K562 (cell line): ENCODE results near the gene ZNF74. TPM values are rescaled to one million over a fixed set of nuclear protein-coding genes. Genes with fewer than 3 reads are reported as not detected.
A peak's percentile ranks its signal among the peaks of the same experiment; 100 is the strongest.

ENCODE experiments used
- ATAC-seq: fragments of 200-7000 bp; cut with Tn5 transposase; 3 replicates; pipeline ENCODE4 v1.9.1; 2020; ENCODE audit warnings: moderate library complexity
- BruUV-seq: library from RNA; stranded (reverse); fragments of 400-500 nt; replicated peaks from 2 replicates; lab custom pipeline; 2021; lab: Mats Ljungman, UMichigan
- CTCF ChIA-PET: fragments of 300-600 bp; formaldehyde crosslinking; extraction: SDS; loops from one replicate; lab custom pipeline; 2021; ENCODE audit warnings: low intra/inter-chr PET ratio; lab: Yijun Ruan, JAX
- POLR2A ChIA-PET: fragments of 300-600, 350-650 bp; sonication (Branson Sonifier 250); formaldehyde crosslinking; extraction: SDS; loops from one replicate; lab custom pipeline; 2021; ENCODE audit warnings: antibody characterized with exemption, inconsistent platforms; lab: Yijun Ruan, JAX
- DNase-seq, 4 experiments: peaks; one replicate each; pipeline versions ENCODE4 v3.0.0 to v3.0.0-alpha.2; 2011 to 2018; ENCODE audit warnings: low spot score in 3 of 4, mixed read lengths in 3 of 4; ENCODE audit errors: extremely low read depth in 1 of 4
- FAIRE-seq: peaks from 2 replicates; lab custom pipeline; 2011; peaks lifted over from hg19 to GRCh38; lab: Jason Lieb, UNC
- H2AFZ ChIP-seq: 2 replicates; pipeline ENCODE4 v1.6.0; 2011; ENCODE audit warnings: low read depth, low read length, control low read depth, inconsistent platforms
- H3K27ac ChIP-seq: fragments of 200-600 bp; 3 replicates; pipeline ENCODE4 v1.8.0; 2011; ENCODE audit warnings: low read depth, mild to moderate bottlenecking, control low read depth, inconsistent platforms, low read length, moderate library complexity, mixed read lengths; ENCODE audit errors: extremely low read depth
- H3K27me3 ChIP-seq, 2 experiments: fragments of 300-600 bp in 1 of 2; 2 replicates in 1 of 2; 3 replicates in 1 of 2; pipeline versions ENCODE4 v1.6.0 to v1.8.0; 2011; ENCODE audit warnings: inconsistent platforms in 2 of 2, low read length in 2 of 2, mild to moderate bottlenecking in 1 of 2, mixed read lengths in 1 of 2, moderate library complexity in 1 of 2; ENCODE audit not compliant: control insufficient read depth in 2 of 2, insufficient read depth in 2 of 2
- H3K36me3 ChIP-seq: fragments of 300-600 bp; 3 replicates; pipeline ENCODE4 v1.8.0; 2011; ENCODE audit warnings: mild to moderate bottlenecking, low read length, inconsistent platforms; ENCODE audit not compliant: control insufficient read depth, insufficient read depth
- H3K4me1 ChIP-seq, 2 experiments: fragments of 200-600 bp in 1 of 2; replicated peaks in 1 of 2; 2 replicates in 1 of 2; 3 replicates in 1 of 2; pipeline versions ENCODE4 v1.5.1 to v1.8.0; 2011; ENCODE audit warnings: inconsistent platforms in 2 of 2, low read length in 2 of 2, mild to moderate bottlenecking in 1 of 2, mixed read lengths in 1 of 2, moderate library complexity in 1 of 2; ENCODE audit not compliant: control insufficient read depth in 2 of 2, insufficient read depth in 2 of 2
- H3K4me2 ChIP-seq: 2 replicates; pipeline ENCODE4 v1.6.1; 2011; ENCODE audit warnings: low read length, control low read depth, inconsistent platforms, mixed read lengths; ENCODE audit not compliant: insufficient read depth
- H3K4me3 ChIP-seq: fragments of 200-600 bp; sonication (generic), shearing (Covaris generic); 2 replicates; pipeline ENCODE4 v1.5.1; 2016; ENCODE audit warnings: control low read depth, inconsistent platforms
- H3K79me2 ChIP-seq: fragments of 200-600 bp; 3 replicates; pipeline ENCODE4 v1.8.0; 2011; ENCODE audit warnings: low read length, inconsistent platforms; ENCODE audit not compliant: control insufficient read depth, insufficient read depth
- H3K9ac ChIP-seq, 2 experiments: 2 replicates each; pipeline versions ENCODE4 v1.6.0 to v1.6.1; 2011; ENCODE audit warnings: low read depth in 2 of 2, low read length in 2 of 2, control low read depth in 1 of 2, inconsistent platforms in 1 of 2, mild to moderate bottlenecking in 1 of 2, mixed read lengths in 1 of 2; ENCODE audit not compliant: insufficient read depth in 1 of 2
- H3K9me1 ChIP-seq: one replicate; pipeline ENCODE4 v1.6.0; 2011; ENCODE audit warnings: inconsistent platforms, mild to moderate bottlenecking, low read length, moderate library complexity; ENCODE audit not compliant: control insufficient read depth, insufficient read depth
- H3K9me3 ChIP-seq: replicated peaks from 2 replicates; pipeline ENCODE4 v1.5.1; 2011; ENCODE audit warnings: low read depth, low read length, inconsistent platforms; ENCODE audit not compliant: control insufficient read depth, insufficient read depth
- H4K20me1 ChIP-seq: replicated peaks from 2 replicates; pipeline ENCODE4 v1.6.1; 2011; ENCODE audit warnings: low read length, inconsistent platforms, mixed read lengths; ENCODE audit not compliant: control insufficient read depth, insufficient read depth
- CBFB ChIP-seq: sonication (generic); formaldehyde crosslinking; IDR thresholded peaks from 2 replicates; pipeline ENCODE4 v1.4.0; 2020; ENCODE audit warnings: mild to moderate bottlenecking, missing genetic modification reagents
- ERF ChIP-seq: fragments of 450-650 bp; formaldehyde crosslinking; IDR thresholded peaks from 2 replicates; pipeline ENCODE4 v1.4.0; 2020; ENCODE audit warnings: mild to moderate bottlenecking, mixed read lengths
- SAFB ChIP-seq: fragments of 200-400 bp; formaldehyde crosslinking; IDR thresholded peaks from 2 replicates; pipeline ENCODE4 v1.6.1; 2017; ENCODE audit warnings: low read depth, low read length, borderline replicate concordance
- SIN3A ChIP-seq, 2 experiments: fragments of 150-350 bp in 1 of 2; IDR thresholded peaks; 2 replicates each; pipeline ENCODE4 v1.6.1; 2011 to 2016; ENCODE audit warnings: borderline replicate concordance in 2 of 2, low read depth in 2 of 2, low read length in 2 of 2, mild to moderate bottlenecking in 2 of 2, moderate library complexity in 2 of 2; ENCODE audit not compliant: control insufficient read depth in 1 of 2
- THAP12 ChIP-seq: fragments of 250-450 bp; sonication (Bioruptor Pico); IDR thresholded peaks from 2 replicates; pipeline ENCODE4 v1.9.0; 2021; ENCODE audit warnings: mild to moderate bottlenecking, inconsistent platforms
- WGBS: fragments of 100-300 bp; shearing (Covaris generic); methylation state at CpG from one replicate; pipeline ENCODE4 v1.1.6; 2016; ENCODE audit warnings: low coverage, mixed read lengths; ENCODE audit not compliant: insufficient coverage; ENCODE audit errors: missing lambda C conversion rate; 5-methylcytosine and 5-hydroxymethylcytosine counted together
- in situ Hi-C: fragments of 300-500 bp; cut with MboI; formaldehyde crosslinking; loops from 4 replicates; pipeline ENCODE4 v1.15.0; 2018; ENCODE audit warnings: inconsistent platforms, mixed read lengths
- intact Hi-C: fragments of 100-400 bp; cut with micrococcal nuclease; formaldehyde crosslinking; loops from 2 replicates; pipeline ENCODE4 v1.14.2; 2022
- polyA plus RNA-seq, 8 experiments: library from polyadenylated mRNA; depleted of rRNA in 4 of 8; stranded (reverse) in 5 of 8; unstranded in 3 of 8; fragments of >200 nt; fragmentation: Nextera tagmentation in 2 of 8; fragmentation: Illumina TruSeq in 1 of 8; extraction: Ambion mirVana in 2 of 8; extraction: Trizol in 1 of 8; gene quantifications; 2 replicates each; pipeline versions ENCODE4 v1.2.1 to v1.2.3, GENCODE V29; 2011 to 2014; ENCODE audit warnings: inconsistent platforms in 1 of 8, missing spikeins in 1 of 8
- total RNA-seq, 7 experiments: library from RNA; depleted of rRNA in 6 of 7; stranded (reverse); fragments of >200 nt in 6 of 7; fragmentation: Illumina TruSeq in 2 of 7; extraction: Trizol in 2 of 7; gene quantifications; 2 replicates each; pipeline versions ENCODE4 v1.2.1 to v1.2.3, GENCODE V29; 2011 to 2021; ENCODE audit warnings: low replicate concordance in 1 of 7
- TF ChIP-seq, protein P1 (sequence below): sonication (generic); formaldehyde crosslinking; IDR thresholded peaks from 2 replicates; pipeline ENCODE4 v1.8.1; 2023; ENCODE audit warnings: mild to moderate bottlenecking, missing genetic modification reagents, moderate library complexity
- TF ChIP-seq, protein P2 (sequence below), 3 experiments: fragments of 200-800 bp in 1 of 3; sonication (Bioruptor generic) in 1 of 3; sonication (generic) in 1 of 3; formaldehyde crosslinking in 1 of 3; IDR thresholded peaks; 2 replicates each; pipeline versions ENCODE4 v1.6.1 to v1.8.0; 2016 to 2022; ENCODE audit warnings: mild to moderate bottlenecking in 2 of 3, missing compliant biosample characterization in 2 of 3, missing genetic modification characterization in 2 of 3, missing genetic modification reagents in 1 of 3
- TF ChIP-seq, protein P3 (sequence below), 3 experiments: fragments of 200-800 bp in 1 of 3; fragments of 250-450 bp in 1 of 3; fragments of 450-650 bp in 1 of 3; sonication (Bioruptor Pico) in 1 of 3; sonication (Bioruptor generic) in 1 of 3; formaldehyde crosslinking in 1 of 3; IDR thresholded peaks; 2 replicates each; pipeline versions ENCODE4 v1.6.1 to v1.8.0; 2016 to 2022; ENCODE audit warnings: mild to moderate bottlenecking in 2 of 3, missing genetic modification characterization in 2 of 3, missing compliant biosample characterization in 1 of 3, moderate library complexity in 1 of 3

Gene ZNF74
- total and polyA plus RNA-seq, 9 of the 15 experiments (the other 6 are each of a cell fraction or from before 2014, with no cell fraction given) = 2.4 to 53.5 (median 31.5) TPM

DNA sequence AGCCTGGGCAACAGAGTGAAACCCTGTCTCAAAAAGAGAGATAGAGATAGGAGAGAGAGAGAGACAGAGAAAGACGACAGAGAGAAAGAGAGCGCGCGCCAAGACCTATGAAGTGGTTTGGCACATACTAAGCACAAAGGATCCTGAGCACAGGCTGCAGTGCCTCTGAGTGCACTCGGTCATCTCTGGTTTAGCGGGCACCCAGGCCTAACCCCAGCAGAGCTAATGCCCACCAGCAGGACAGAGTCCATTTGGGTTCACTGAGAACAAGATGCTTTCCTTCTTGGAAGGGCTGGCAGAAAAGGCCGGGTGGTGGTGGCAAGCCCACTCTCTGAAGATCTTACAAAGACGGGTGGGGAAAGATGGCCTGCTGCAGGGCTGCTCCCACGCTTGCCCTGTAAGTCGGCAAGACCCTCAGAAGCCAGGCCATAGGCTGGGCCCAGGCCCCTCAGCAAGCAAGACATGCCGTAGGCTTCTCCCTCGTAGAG lies 40.4 kb downstream of the ZNF74 start:
- Histone ChIP-seq H3K9me1 (peaks cover 7% of the 10 kb centered on the region), H3K36me3 (no peaks in the 10 kb centered on the region), H3K4me3 (no peak overlapping the region), H2AFZ (no peak overlapping the region), H4K20me1 (peaks cover 51% of the 10 kb centered on the region), H3K4me2 (no peak overlapping the region), H3K27ac (no peak overlapping the region), H3K9me3 (no peaks in the 10 kb centered on the region), H3K79me2 (no peaks in the 10 kb centered on the region), H3K4me1 (peaks cover 8 to 60% of the 10 kb centered on the region in 2 experiments), H3K27me3 (peaks cover 50 to 90% of the 10 kb centered on the region in 2 experiments), H3K9ac (no peak overlapping the region)
- in situ Hi-C loops (no loop called here), intact Hi-C loops (no loop called here)
- CTCF ChIA-PET = no interaction called here
- ATAC-seq (no peak), DNase-seq (no peak), FAIRE-seq (no peak)
- WGBS = 38% methylated on average over 12 of the region's 12 CpGs
- no TSS peak for BruUV-seq
- POLR2A ChIA-PET = interaction anchor here (0.7 to 6.6 kb wide), 11 partner anchors 11 to 89 kb away, joined by 3 to 46 read pairs (median 3); no protein-coding TSS in a partner anchor
- TF ChIP-seq, protein P1, sequence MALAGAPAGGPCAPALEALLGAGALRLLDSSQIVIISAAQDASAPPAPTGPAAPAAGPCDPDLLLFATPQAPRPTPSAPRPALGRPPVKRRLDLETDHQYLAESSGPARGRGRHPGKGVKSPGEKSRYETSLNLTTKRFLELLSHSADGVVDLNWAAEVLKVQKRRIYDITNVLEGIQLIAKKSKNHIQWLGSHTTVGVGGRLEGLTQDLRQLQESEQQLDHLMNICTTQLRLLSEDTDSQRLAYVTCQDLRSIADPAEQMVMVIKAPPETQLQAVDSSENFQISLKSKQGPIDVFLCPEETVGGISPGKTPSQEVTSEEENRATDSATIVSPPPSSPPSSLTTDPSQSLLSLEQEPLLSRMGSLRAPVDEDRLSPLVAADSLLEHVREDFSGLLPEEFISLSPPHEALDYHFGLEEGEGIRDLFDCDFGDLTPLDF = no peak
- TF ChIP-seq SIN3A (IDR thresholded peaks at IDR 0.05; ENCODE audit: borderline replicate concordance in 2 of 2, control insufficient read depth in 1 of 2, low read depth in 2 of 2, low read length in 2 of 2) (peak in 1 of 2 experiments; percentile 26; a peak in 1 of 4 replicates), SAFB (no peak), ERF (CRISPR knock-in tag) (0 out of 2 replicates have a peak, but pooled peaks have one; percentile 26), CBFB (peak; percentile 54), THAP12 (CRISPR knock-in tag) (0 out of 2 replicates have a peak, but pooled peaks have one; percentile 14)
- TF ChIP-seq, protein P2, sequence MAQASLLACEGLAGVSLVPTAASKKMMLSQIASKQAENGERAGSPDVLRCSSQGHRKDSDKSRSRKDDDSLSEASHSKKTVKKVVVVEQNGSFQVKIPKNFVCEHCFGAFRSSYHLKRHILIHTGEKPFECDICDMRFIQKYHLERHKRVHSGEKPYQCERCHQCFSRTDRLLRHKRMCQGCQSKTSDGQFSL (CRISPR knock-in tag; IDR thresholded peaks at IDR 0.05) = no peak
- TF ChIP-seq, protein P2 (tag; IDR thresholded peaks at IDR 0.05) = 0 out of 4 replicates have a peak, but pooled peaks of 1 of the 2 experiments have one; percentile 25
- TF ChIP-seq, protein P3, sequence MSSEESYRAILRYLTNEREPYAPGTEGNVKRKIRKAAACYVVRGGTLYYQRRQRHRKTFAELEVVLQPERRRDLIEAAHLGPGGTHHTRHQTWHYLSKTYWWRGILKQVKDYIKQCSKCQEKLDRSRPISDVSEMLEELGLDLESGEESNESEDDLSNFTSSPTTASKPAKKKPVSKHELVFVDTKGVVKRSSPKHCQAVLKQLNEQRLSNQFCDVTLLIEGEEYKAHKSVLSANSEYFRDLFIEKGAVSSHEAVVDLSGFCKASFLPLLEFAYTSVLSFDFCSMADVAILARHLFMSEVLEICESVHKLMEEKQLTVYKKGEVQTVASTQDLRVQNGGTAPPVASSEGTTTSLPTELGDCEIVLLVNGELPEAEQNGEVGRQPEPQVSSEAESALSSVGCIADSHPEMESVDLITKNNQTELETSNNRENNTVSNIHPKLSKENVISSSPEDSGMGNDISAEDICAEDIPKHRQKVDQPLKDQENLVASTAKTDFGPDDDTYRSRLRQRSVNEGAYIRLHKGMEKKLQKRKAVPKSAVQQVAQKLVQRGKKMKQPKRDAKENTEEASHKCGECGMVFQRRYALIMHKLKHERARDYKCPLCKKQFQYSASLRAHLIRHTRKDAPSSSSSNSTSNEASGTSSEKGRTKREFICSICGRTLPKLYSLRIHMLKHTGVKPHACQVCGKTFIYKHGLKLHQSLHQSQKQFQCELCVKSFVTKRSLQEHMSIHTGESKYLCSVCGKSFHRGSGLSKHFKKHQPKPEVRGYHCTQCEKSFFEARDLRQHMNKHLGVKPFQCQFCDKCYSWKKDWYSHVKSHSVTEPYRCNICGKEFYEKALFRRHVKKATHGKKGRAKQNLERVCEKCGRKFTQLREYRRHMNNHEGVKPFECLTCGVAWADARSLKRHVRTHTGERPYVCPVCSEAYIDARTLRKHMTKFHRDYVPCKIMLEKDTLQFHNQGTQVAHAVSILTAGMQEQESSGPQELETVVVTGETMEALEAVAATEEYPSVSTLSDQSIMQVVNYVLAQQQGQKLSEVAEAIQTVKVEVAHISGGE (CRISPR knock-in tag; IDR thresholded peaks at IDR 0.05) = 0 out of 6 replicates have a peak, but pooled peaks of 1 of the 3 experiments have one; percentile 42
